PC-9 (cell line): Measurements from ENCODE around the gene TPRG1L. TPM values are rescaled to one million over a fixed set of nuclear protein-coding genes. Genes with fewer than 3 reads are reported as not detected.

Source experiments
- BruUV-seq: library from RNA; stranded (reverse); fragments of 400-500 nt; replicated peaks from 2 replicates; lab custom pipeline; 2021; lab: Mats Ljungman, UMichigan
- CTCF ChIA-PET: fragments of 300-600 bp; sonication (Branson Sonifier 250); formaldehyde crosslinking; loops from one replicate; lab custom pipeline; 2022; ENCODE audit warnings: antibody characterized with exemption; lab: Charles Lee
- POLR2A ChIA-PET: fragments of 300-600 bp; sonication (Branson Sonifier 250); formaldehyde crosslinking; loops from one replicate; lab custom pipeline; 2022; ENCODE audit warnings: antibody characterized with exemption; ENCODE audit not compliant: unreplicated experiment; lab: Charles Lee
- DNase-seq, 2 experiments: peaks; one replicate each; pipeline versions ENCODE4 v3.0.0 to v3.0.0-alpha.2; 2015 to 2022; ENCODE audit warnings: mixed read lengths in 1 of 2
- H2AFZ ChIP-seq: fragments of 200-600 bp; sonication (generic); 2 replicates; pipeline ENCODE4 v1.8.1; 2017; ENCODE audit warnings: antibody characterized with exemption
- H3F3A ChIP-seq: fragments of 200-600 bp; sonication (generic); 2 replicates; pipeline ENCODE4 v1.8.1; 2017; ENCODE audit warnings: antibody characterized with exemption, mild to moderate bottlenecking, low read depth; ENCODE audit not compliant: insufficient read depth
- H3K27ac ChIP-seq: fragments of 200-600 bp; sonication (generic); 2 replicates; pipeline ENCODE4 v1.6.1; 2016; ENCODE audit warnings: mixed run types
- H3K27me3 ChIP-seq: fragments of 200-600 bp; sonication (generic); 2 replicates; pipeline ENCODE4 v1.6.1; 2016; ENCODE audit warnings: low read depth, mixed run types; ENCODE audit not compliant: insufficient read depth
- H3K36me3 ChIP-seq: fragments of 200-600 bp; sonication (generic); 2 replicates; pipeline ENCODE4 v1.6.1; 2016; ENCODE audit warnings: low read depth, mixed run types
- H3K4me1 ChIP-seq: fragments of 200-600 bp; sonication (generic); replicated peaks from 2 replicates; pipeline ENCODE4 v1.6.1; 2016; ENCODE audit warnings: mixed run types; ENCODE audit not compliant: insufficient read depth
- H3K4me2 ChIP-seq: fragments of 200-600 bp; sonication (generic); 2 replicates; pipeline ENCODE4 v1.6.1; 2017; ENCODE audit warnings: mixed run types
- H3K4me3 ChIP-seq: fragments of 200-600 bp; sonication (generic); 2 replicates; pipeline ENCODE4 v1.6.1; 2016; ENCODE audit warnings: mixed run types
- H3K79me2 ChIP-seq: fragments of 200-600 bp; sonication (generic); 2 replicates; pipeline ENCODE4 v1.6.1; 2017; ENCODE audit warnings: low read depth, mixed run types
- H3K9me2 ChIP-seq: fragments of 200-600 bp; sonication (generic); 2 replicates; pipeline ENCODE4 v1.8.1; 2017; ENCODE audit warnings: mild to moderate bottlenecking; ENCODE audit not compliant: insufficient read depth
- H3K9me3 ChIP-seq: fragments of 200-600 bp; sonication (generic); 2 replicates; pipeline ENCODE4 v1.8.1; 2016; ENCODE audit warnings: low read depth; ENCODE audit not compliant: insufficient read depth
- H4K20me1 ChIP-seq: fragments of 200-600 bp; sonication (generic); 2 replicates; pipeline ENCODE4 v1.8.1; 2017; ENCODE audit not compliant: insufficient read depth
- CTCF ChIP-seq: fragments of 200-600 bp; sonication (generic); conservative IDR thresholded peaks from 2 replicates; pipeline ENCODE4 v1.6.1; 2017; ENCODE audit warnings: mixed run types, antibody characterized with exemption, mild to moderate bottlenecking, moderate library complexity
- EZH2 ChIP-seq: fragments of 200-600 bp; sonication (generic); IDR thresholded peaks from 2 replicates; pipeline ENCODE4 v1.8.0; 2017; ENCODE audit warnings: antibody characterized with exemption, low read depth
- intact Hi-C: fragments of 100-400 bp; cut with micrococcal nuclease; formaldehyde crosslinking; loops from one replicate; pipeline ENCODE4 v1.10.0; 2022; ENCODE audit not compliant: unreplicated experiment
- total RNA-seq: library from RNA; stranded (reverse); gene quantifications from 2 replicates; pipeline ENCODE4 v1.2.3, GENCODE V29; 2021

Gene TPRG1L
- total RNA-seq, 1 experiment from 2014 or later: 41.4 TPM

- H2AFZ ChIP-seq: no peak overlapping the region
- no peak for TF ChIP-seq EZH2
- TF ChIP-seq CTCF: no peak
- H3K4me3 ChIP-seq: no peak overlapping the region
- no peaks in the 10 kb centered on the region for H3K9me3 ChIP-seq
- BruUV-seq: no TSS peak
- peaks cover 13% of the 10 kb centered on the region for H3K79me2 ChIP-seq
- no peaks in the 10 kb centered on the region for H3K36me3 ChIP-seq
- DNase-seq: no peak
- peaks cover 7% of the 10 kb centered on the region for H3K4me1 ChIP-seq
- H4K20me1 ChIP-seq: no peaks in the 10 kb centered on the region; the same call in 1 of the 2 replicates
- H3K9me2 ChIP-seq: no peaks in the 10 kb centered on the region
- peaks cover 65% of the 10 kb centered on the region for H3K27me3 ChIP-seq
- ChIA-PET POLR2A (no interaction called here), CTCF (interaction anchor here (0.7 kb wide), 1 partner anchor 22 kb away, joined by 4 read pairs; no protein-coding TSS in a partner anchor)
- no peak overlapping the region for H3K4me2 ChIP-seq
- peaks cover 5% of the 10 kb centered on the region; the same call in 1 of the 2 replicates for H3F3A ChIP-seq
- no peak overlapping the region for H3K27ac ChIP-seq
- intact Hi-C loops: no loop called here
Observed at GRCh38 chr1:3653286-3653618, 28.4 kb downstream of the TPRG1L start.

- Histone ChIP-seq H3K27ac (no peak overlapping the region), H3K9me2 (no peaks in the 10 kb centered on the region), H3K27me3 (peaks cover 75% of the 10 kb centered on the region), H2AFZ (no peak overlapping the region), H3K4me3 (no peak overlapping the region), H3K4me1 (no peaks in the 10 kb centered on the region), H3F3A (peaks cover 5% of the 10 kb centered on the region; the same call in 1 of the 2 replicates), H4K20me1 (no peaks in the 10 kb centered on the region; the same call in 1 of the 2 replicates), H3K79me2 (peaks cover under 1% of the 10 kb centered on the region; the same call in 1 of the 2 replicates), H3K9me3 (no peaks in the 10 kb centered on the region), H3K4me2 (no peak overlapping the region), H3K36me3 (no peaks in the 10 kb centered on the region)
- no peak for TF ChIP-seq CTCF
- TF ChIP-seq EZH2: no peak
- ChIA-PET POLR2A (no interaction called here), CTCF (no interaction called here)
- DNase-seq: peak in 1 of 2 experiments; percentile 21
- intact Hi-C loops: no loop called here
- no TSS peak for BruUV-seq
Observed at GRCh38 chr1:3654549-3655281, 29.9 kb downstream of the TPRG1L start.

GRCh38 chr1:3656450-3657095 is 31.8 kb downstream of the TPRG1L start:
- H4K20me1 ChIP-seq: no peaks in the 10 kb centered on the region; the same call in 1 of the 2 replicates
- H3K4me2 ChIP-seq: no peak overlapping the region
- BruUV-seq: no TSS peak
- H3K27me3 ChIP-seq: peaks cover 88% of the 10 kb centered on the region
- no peaks in the 10 kb centered on the region for H3K4me1 ChIP-seq
- ChIA-PET POLR2A (no interaction called here), CTCF (no interaction called here)
- intact Hi-C loops: no loop called here
- DNase-seq: no peak
- TF ChIP-seq EZH2: no peak
- no peaks in the 10 kb centered on the region for H3K9me3 ChIP-seq
- H3F3A ChIP-seq: peaks cover 5% of the 10 kb centered on the region; the same call in 1 of the 2 replicates
- no peak overlapping the region for H3K27ac ChIP-seq
- no peaks in the 10 kb centered on the region for H3K79me2 ChIP-seq
- H3K9me2 ChIP-seq: no peaks in the 10 kb centered on the region
- no peak overlapping the region for H2AFZ ChIP-seq
- no peak overlapping the region for H3K4me3 ChIP-seq
- H3K36me3 ChIP-seq: no peaks in the 10 kb centered on the region
